HCT116 (cell line): ENCODE data around the gene NDUFAF5. TPM values are rescaled to one million over a fixed set of nuclear protein-coding genes. Genes with fewer than 3 reads are reported as not detected.

Experiments
- ATAC-seq: fragments of 200-7000 bp; cut with Tn5 transposase; 2 replicates; pipeline ENCODE4 v1.9.1; 2020; ENCODE audit warnings: mild to moderate bottlenecking, moderate library complexity
- BruUV-seq: library from RNA; stranded (reverse); fragments of 400-500 nt; replicated peaks from 2 replicates; lab custom pipeline; 2021; lab: Mats Ljungman, UMichigan
- CTCF ChIA-PET: fragments of 300-600 bp; sonication (Branson Sonifier 250); formaldehyde crosslinking; loops from one replicate; lab custom pipeline; 2021; ENCODE audit warnings: antibody characterized with exemption; lab: Charles Lee
- POLR2A ChIA-PET: fragments of 300-600, 350-600 bp; sonication (Branson Sonifier 250); formaldehyde crosslinking; loops from one replicate; lab custom pipeline; 2021; ENCODE audit warnings: antibody characterized with exemption; lab: Charles Lee
- RAD21 ChIA-PET, 2 experiments: fragments of 300-600 bp; sonication (Branson Sonifier 250); formaldehyde crosslinking; loops; one replicate each; lab custom pipeline; 2023; ENCODE audit warnings: low total read pairs in 2 of 2; ENCODE audit not compliant: uncharacterized antibody in 2 of 2, unreplicated experiment in 2 of 2, low non-redundant PET in 1 of 2; lab: Charles Lee
- DNase-seq: peaks from one replicate; pipeline ENCODE4 v3.0.0-alpha.2; 2010; ENCODE audit warnings: low read depth, low spot score
- H2AFZ ChIP-seq: fragments of 200-600 bp; shearing (Covaris generic), sonication (generic); 2 replicates; pipeline ENCODE4 v1.6.1; 2017; ENCODE audit warnings: low read depth, mixed run types, mixed read lengths, antibody characterized with exemption, low read length; ENCODE audit not compliant: poor library complexity, severe bottlenecking
- H3K27ac ChIP-seq: 2 replicates; pipeline ENCODE4 v1.5.1; 2012; ENCODE audit warnings: low read depth, low read length
- H3K27me3 ChIP-seq: fragments of 200-600 bp; sonication (generic); 2 replicates; pipeline ENCODE4 v1.6.1; 2016; ENCODE audit warnings: mixed run types, low read length, mixed read lengths; ENCODE audit not compliant: insufficient read depth
- H3K36me3 ChIP-seq, 2 experiments: fragments of 200-500 bp in 1 of 2; fragments of 200-600 bp in 1 of 2; sonication (Bioruptor generic) in 1 of 2; sonication (generic) in 1 of 2; 2 replicates each; pipeline versions ENCODE4 v1.5.1 to v1.6.1; 2014 to 2016; ENCODE audit warnings: low read length in 2 of 2, inconsistent platforms in 1 of 2, mixed read lengths in 1 of 2, mixed run types in 1 of 2; ENCODE audit not compliant: insufficient read depth in 2 of 2, control insufficient read depth in 1 of 2
- H3K4me1 ChIP-seq, 2 experiments: fragments of 200-600 bp in 1 of 2; sonication (generic) in 1 of 2; 2 replicates each; pipeline versions ENCODE4 v1.5.1 to v1.6.1; 2012 to 2017; ENCODE audit warnings: low read length in 2 of 2, inconsistent platforms in 1 of 2, mild to moderate bottlenecking in 1 of 2, mixed read lengths in 1 of 2, mixed run types in 1 of 2, moderate library complexity in 1 of 2; ENCODE audit not compliant: insufficient read depth in 2 of 2, control insufficient read depth in 1 of 2
- H3K4me2 ChIP-seq: fragments of 200-600 bp; sonication (generic); 2 replicates; pipeline ENCODE4 v1.6.1; 2017; ENCODE audit warnings: mixed run types, low read length, mixed read lengths
- H3K4me3 ChIP-seq, 2 experiments: fragments of 200-600 bp in 1 of 2; sonication (generic) in 1 of 2; replicated peaks in 1 of 2; 2 replicates each; pipeline ENCODE4 v1.5.1; 2011 to 2016; ENCODE audit warnings: low read length in 2 of 2, control low read depth in 1 of 2, low read depth in 1 of 2, mild to moderate bottlenecking in 1 of 2, mixed read lengths in 1 of 2, mixed run types in 1 of 2
- H3K79me2 ChIP-seq: fragments of 200-600 bp; sonication (generic); 2 replicates; pipeline ENCODE4 v1.6.1; 2017; ENCODE audit warnings: mild to moderate bottlenecking, mixed run types, low read length, moderate library complexity, mixed read lengths; ENCODE audit not compliant: insufficient read depth
- H3K9ac ChIP-seq: fragments of 200-600 bp; sonication (generic); 2 replicates; pipeline ENCODE4 v1.6.1; 2016; ENCODE audit warnings: low read length, mixed read lengths
- H3K9me2 ChIP-seq: fragments of 200-600 bp; sonication (generic), shearing (Covaris generic); 2 replicates; pipeline ENCODE4 v1.6.1; 2017; ENCODE audit warnings: mixed run types, mild to moderate bottlenecking, moderate library complexity; ENCODE audit not compliant: insufficient read depth
- H3K9me3 ChIP-seq, 2 experiments: fragments of 200-500 bp in 1 of 2; fragments of 200-600 bp in 1 of 2; sonication (Bioruptor generic) in 1 of 2; sonication (generic) in 1 of 2; 2 replicates each; pipeline ENCODE4 v1.6.1; 2014 to 2017; ENCODE audit warnings: low read length in 2 of 2, mixed read lengths in 2 of 2, inconsistent platforms in 1 of 2, low read depth in 1 of 2, mild to moderate bottlenecking in 1 of 2, mixed run types in 1 of 2, moderate library complexity in 1 of 2; ENCODE audit not compliant: control insufficient read depth in 1 of 2, insufficient read depth in 1 of 2
- H4K20me1 ChIP-seq: fragments of 200-600 bp; sonication (generic), shearing (Covaris generic); 2 replicates; pipeline ENCODE4 v1.6.1; 2017; ENCODE audit warnings: mixed run types, mild to moderate bottlenecking, moderate library complexity; ENCODE audit not compliant: insufficient read depth
- CEBPB ChIP-seq: IDR thresholded peaks from 2 replicates; pipeline ENCODE4 v1.6.1; 2012; ENCODE audit warnings: low read depth
- EGR1 ChIP-seq: IDR thresholded peaks from 2 replicates; pipeline ENCODE4 v1.6.1; 2012; ENCODE audit warnings: low read depth
- ELF1 ChIP-seq: IDR thresholded peaks from 2 replicates; pipeline ENCODE4 v1.6.1; 2012; ENCODE audit warnings: low read depth, borderline replicate concordance
- EZH2phosphoT487 ChIP-seq: fragments of 200-600 bp; IDR thresholded peaks from 2 replicates; pipeline ENCODE4 v1.6.1; 2018; ENCODE audit warnings: antibody characterized with exemption, borderline replicate concordance
- FOSL1 ChIP-seq: IDR thresholded peaks from 2 replicates; pipeline ENCODE4 v1.6.1; 2012; ENCODE audit warnings: low read depth
- JUND ChIP-seq: IDR thresholded peaks from 2 replicates; pipeline ENCODE4 v1.6.1; 2012
- POLR2A ChIP-seq: IDR thresholded peaks from 2 replicates; pipeline ENCODE4 v1.7.0; 2011; ENCODE audit warnings: borderline replicate concordance; ENCODE audit not compliant: insufficient read depth, insufficient read length; ENCODE audit errors: extremely low read depth
- RAD21 ChIP-seq: IDR thresholded peaks from 2 replicates; pipeline ENCODE4 v1.6.1; 2012; ENCODE audit warnings: low read depth, mild to moderate bottlenecking
- SP1 ChIP-seq: IDR thresholded peaks from 2 replicates; pipeline ENCODE4 v1.6.1; 2012; ENCODE audit warnings: low read depth
- SRF ChIP-seq: IDR thresholded peaks from 2 replicates; pipeline ENCODE4 v1.6.1; 2012; ENCODE audit warnings: low read depth
- TCF7L2 ChIP-seq: IDR thresholded peaks from 2 replicates; pipeline ENCODE4 v1.7.0; 2011; ENCODE audit warnings: borderline replicate concordance, inconsistent platforms; ENCODE audit not compliant: insufficient read depth, insufficient read length; ENCODE audit errors: extremely low read depth
- ZFX ChIP-seq: fragments of 450-650 bp; IDR thresholded peaks from 2 replicates; pipeline ENCODE4 v1.6.1; 2017
- intact Hi-C: fragments of 100-400 bp; cut with micrococcal nuclease; formaldehyde crosslinking; loops from 2 replicates; pipeline ENCODE4 v1.10.0; 2022
- total RNA-seq: library from RNA; stranded (reverse); gene quantifications from one replicate; pipeline ENCODE4 v1.2.1, GENCODE V29; 2021; ENCODE audit not compliant: unreplicated experiment
- TF ChIP-seq, protein P1 (sequence below): IDR thresholded peaks from 2 replicates; pipeline ENCODE4 v1.6.1; 2011; ENCODE audit warnings: mild to moderate bottlenecking, low read length, moderate library complexity; ENCODE audit not compliant: insufficient replicate concordance; ENCODE audit errors: extremely low read depth

The NDUFAF5 gene
- total RNA-seq, 1 experiment from 2014 or later = 30.8 TPM

DNA sequence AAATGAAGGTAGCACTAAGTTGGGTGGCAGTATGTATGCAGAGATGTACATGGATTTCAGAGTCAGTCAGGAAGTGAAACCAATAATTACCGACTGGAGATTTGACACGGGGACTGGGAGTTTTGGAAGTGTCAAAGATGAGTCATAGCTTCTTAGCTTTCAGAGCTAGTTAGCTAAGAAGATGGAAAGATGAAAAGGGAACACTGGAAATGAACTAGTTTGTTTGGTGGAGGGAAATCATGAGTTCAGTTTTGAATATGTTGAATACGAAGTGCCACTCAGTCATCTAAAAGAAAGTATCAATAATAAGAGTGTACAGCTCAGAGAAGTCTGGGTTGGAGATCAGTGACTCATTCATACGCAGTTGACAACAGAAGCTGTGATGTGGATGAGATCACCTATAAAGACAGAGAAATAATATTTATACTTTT lies 7.6 kb upstream of the NDUFAF5 start:
- POLR2A ChIA-PET = no interaction called here
- peak; percentile 49; the same call in 1 of the 2 replicates for ATAC-seq
- BruUV-seq = no TSS peak
- no peaks in the 10 kb centered on the region for H3K27me3 ChIP-seq
- H3K4me1 ChIP-seq = peaks cover 0 to 13% of the 10 kb centered on the region in 2 experiments; a peak in 2 of 4 replicates
- intact Hi-C loops = loop anchor here (5.0 kb wide), 1 partner anchor 140 kb away; the partner anchor contains the start of gene TASP1
- H3K9ac ChIP-seq = no peak overlapping the region
- peaks cover 82% of the 10 kb centered on the region for H3K79me2 ChIP-seq
- no peaks in the 10 kb centered on the region for H3K9me2 ChIP-seq
- H3K4me3 ChIP-seq = no peak overlapping the region
- TF ChIP-seq FOSL1 (no peak), JUND (peak; percentile 18; the same call in 1 of the 2 replicates)
- TF ChIP-seq, all 23 proteins: peak for 1
- H3K4me2 ChIP-seq = peak overlapping the region; percentile 24; the same call in 1 of the 2 replicates
- ChIA-PET RAD21 (no interaction called here), CTCF (interaction anchor here (1.1 to 2.8 kb wide), 2 partner anchors 9 to 11 kb away, joined by 4 to 12 read pairs; no protein-coding TSS in a partner anchor)
- peaks cover 42 to 53% of the 10 kb centered on the region in 2 experiments for H3K36me3 ChIP-seq
- no peaks in the 10 kb centered on the region for H3K9me3 ChIP-seq
- no peak overlapping the region for H3K27ac ChIP-seq
- H2AFZ ChIP-seq = no peak overlapping the region
- H4K20me1 ChIP-seq = peaks cover 7% of the 10 kb centered on the region; the same call in 1 of the 2 replicates
- peak; percentile 6 for DNase-seq

DNA sequence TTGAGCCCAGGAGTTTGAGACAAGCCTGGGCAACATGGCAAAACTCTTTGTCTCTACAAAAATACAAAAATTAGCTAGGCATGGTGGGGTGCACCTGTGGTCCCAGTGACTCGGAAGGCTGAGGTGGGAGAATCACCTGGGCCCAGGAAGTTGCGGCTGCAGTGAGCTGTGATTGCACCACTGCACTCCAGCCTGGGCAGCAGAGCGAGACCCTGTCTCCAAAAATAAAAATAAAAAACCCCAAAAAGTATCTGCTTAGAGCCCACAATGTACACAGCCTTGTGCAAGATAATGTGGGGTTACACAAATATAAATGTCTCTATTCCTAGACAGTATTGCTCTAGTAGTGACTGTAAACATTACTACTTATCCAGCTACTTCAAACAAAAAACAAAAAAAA lies 6.0 kb upstream of the NDUFAF5 start:
- Histone ChIP-seq H3K4me1 (peaks cover 0 to 20% of the 10 kb centered on the region in 2 experiments), H3K79me2 (peaks cover 99% of the 10 kb centered on the region), H2AFZ (no peak overlapping the region), H4K20me1 (peaks cover 7% of the 10 kb centered on the region; the same call in 1 of the 2 replicates), H3K27me3 (no peaks in the 10 kb centered on the region), H3K36me3 (peaks cover 40 to 47% of the 10 kb centered on the region in 2 experiments), H3K9me2 (no peaks in the 10 kb centered on the region), H3K9ac (no peak overlapping the region), H3K9me3 (no peaks in the 10 kb centered on the region), H3K4me3 (no peak overlapping the region), H3K27ac (no peak overlapping the region), H3K4me2 (no peak overlapping the region)
- RAD21 ChIA-PET = no interaction called here
- no TSS peak for BruUV-seq
- ATAC-seq = no peak
- intact Hi-C loops = loop anchor here (5.0 kb wide), 1 partner anchor 142 kb away; the partner anchor contains the start of gene TASP1
- POLR2A ChIA-PET = no interaction called here
- no peak for DNase-seq
- TF ChIP-seq EGR1 (no peak), CEBPB (no peak), RAD21 (no peak), TCF7L2 (no peak), ZFX (no peak), SP1 (no peak), EZH2phosphoT487 (no peak), ELF1 (no peak), POLR2A (no peak), SRF (no peak)
- TF ChIP-seq, protein P1, sequence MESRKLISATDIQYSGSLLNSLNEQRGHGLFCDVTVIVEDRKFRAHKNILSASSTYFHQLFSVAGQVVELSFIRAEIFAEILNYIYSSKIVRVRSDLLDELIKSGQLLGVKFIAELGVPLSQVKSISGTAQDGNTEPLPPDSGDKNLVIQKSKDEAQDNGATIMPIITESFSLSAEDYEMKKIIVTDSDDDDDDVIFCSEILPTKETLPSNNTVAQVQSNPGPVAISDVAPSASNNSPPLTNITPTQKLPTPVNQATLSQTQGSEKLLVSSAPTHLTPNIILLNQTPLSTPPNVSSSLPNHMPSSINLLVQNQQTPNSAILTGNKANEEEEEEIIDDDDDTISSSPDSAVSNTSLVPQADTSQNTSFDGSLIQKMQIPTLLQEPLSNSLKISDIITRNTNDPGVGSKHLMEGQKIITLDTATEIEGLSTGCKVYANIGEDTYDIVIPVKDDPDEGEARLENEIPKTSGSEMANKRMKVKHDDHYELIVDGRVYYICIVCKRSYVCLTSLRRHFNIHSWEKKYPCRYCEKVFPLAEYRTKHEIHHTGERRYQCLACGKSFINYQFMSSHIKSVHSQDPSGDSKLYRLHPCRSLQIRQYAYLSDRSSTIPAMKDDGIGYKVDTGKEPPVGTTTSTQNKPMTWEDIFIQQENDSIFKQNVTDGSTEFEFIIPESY = no peak
- CTCF ChIA-PET = no interaction called here
